Sigmoid colon (tissue), 7 donors: ENCODE results near the gene PROK1. TPM values are rescaled to one million over a fixed set of nuclear protein-coding genes. Genes with fewer than 3 reads are reported as not detected.
"Not testable (repeated sequence)": the region's sequence is repeated elsewhere in the genome, so short reads cannot be mapped to it uniquely, and the experiment has no call there.

ENCODE experiments used
- DNase-seq: peaks from one replicate; pipeline ENCODE4 v3.0.0-alpha.2; 2019
- H3K27ac ChIP-seq, 4 donors: fragments of 200-600 bp; sonication (generic); one replicate each; pipeline ENCODE4 v1.5.1; 2016 to 2019; ENCODE audit warnings: mild to moderate bottlenecking in 1 of 4
- H3K27me3 ChIP-seq, 3 donors: fragments of 200-600 bp; sonication (generic); one replicate each; pipeline ENCODE4 v1.5.1; 2019; ENCODE audit warnings: mild to moderate bottlenecking in 1 of 3
- H3K36me3 ChIP-seq, 4 donors: fragments of 200-600 bp; sonication (generic); one replicate each; pipeline ENCODE4 v1.5.1; 2016 to 2019
- H3K4me1 ChIP-seq, 4 donors: fragments of 200-600 bp; sonication (generic); one replicate each; pipeline ENCODE4 v1.5.1; 2017 to 2019
- H3K4me3 ChIP-seq, 4 donors: fragments of 200-600 bp; sonication (generic); one replicate each; pipeline ENCODE4 v1.5.1; 2017 to 2019; ENCODE audit warnings: mild to moderate bottlenecking in 2 of 4, moderate library complexity in 1 of 4
- H3K9me3 ChIP-seq, 4 donors: fragments of 200-600 bp in 3 of 4; sonication (generic) in 3 of 4; one replicate each; pipeline versions ENCODE4 v1.5.1 to v1.6.1; 2013 to 2019
- CTCF ChIP-seq, 4 experiments: fragments of 450-650 bp in 3 of 4; fragments of 200-600 bp in 1 of 4; IDR thresholded peaks; one replicate each; pipeline ENCODE4 v1.5.1; 2016 to 2019; ENCODE audit warnings: antibody characterized with exemption in 4 of 4, mild to moderate bottlenecking in 3 of 4, moderate library complexity in 2 of 4
- EP300 ChIP-seq, 4 donors: sonication (generic); formaldehyde crosslinking; IDR thresholded peaks; one replicate each; pipeline ENCODE4 v1.6.1; 2017; ENCODE audit warnings: antibody characterized with exemption in 4 of 4
- POLR2A ChIP-seq, 2 donors: fragments of 450-650 bp; IDR thresholded peaks; one replicate each; pipeline ENCODE4 v1.6.1; 2016; ENCODE audit warnings: antibody characterized with exemption in 2 of 2, mild to moderate bottlenecking in 2 of 2, moderate library complexity in 2 of 2
- POLR2AphosphoS5 ChIP-seq, 4 donors: sonication (generic); formaldehyde crosslinking; IDR thresholded peaks; one replicate each; pipeline ENCODE4 v1.6.1; 2017; ENCODE audit warnings: antibody characterized with exemption in 4 of 4
- WGBS, 2 donors: extraction: QIAGEN DNeasy Blood & Tissue Kit; methylation state at CpG; one replicate each; pipeline ENCODE4 v1.1.7; 2013; 5-methylcytosine and 5-hydroxymethylcytosine counted together
- intact Hi-C: fragments of 100-400 bp; cut with DNase I; formaldehyde crosslinking; loops from one replicate; pipeline ENCODE4 v1.15.1; 2023
- polyA plus RNA-seq, 3 donors: library from polyadenylated mRNA; stranded (reverse); fragments of 200-250 nt; gene quantifications; one replicate each; pipeline ENCODE4 v1.2.3, GENCODE V29; 2013
- total RNA-seq, 4 donors: library from RNA; depleted of rRNA; stranded (reverse); fragments of >200 nt; gene quantifications; one replicate each; pipeline ENCODE4 v1.1.0, GENCODE V29; 2016
- donor health status: healthy with polysubstance abuse.
- donor health status: Bipolar disorder and iron deficiency.
- donor health status: healthy.

The PROK1 gene
- total and polyA plus RNA-seq, 7 donors = 0.09 to 3.2 (median 0.46) TPM; not detected in 4

GRCh38 chr1:110408488-110408887 lies 42.5 kb upstream of the PROK1 start:
- WGBS, 2 donors = 81 to 89% methylated on average over 8 of the region's 8 CpGs
- Histone ChIP-seq H3K36me3 (peaks cover 5 to 25% (median 15%) of the 10 kb centered on the region in 4 donors), H3K4me3 (peak overlapping the region in 2 of 4 donors; percentile 79 to 99), H3K27ac (peak overlapping the region in 2 of 4 donors; percentile 91 to 98), H3K27me3 (no peaks in the 10 kb centered on the region), H3K4me1 (peaks cover 0 to 29% (median 17%) of the 10 kb centered on the region in 4 donors), H3K9me3 (no peaks in the 10 kb centered on the region)
- DNase-seq = no peak
- TF ChIP-seq POLR2A (IDR thresholded peaks at IDR 0.05) = no peak
- TF ChIP-seq EP300 (IDR thresholded peaks at IDR 0.05) = no peak
- TF ChIP-seq CTCF (IDR thresholded peaks at IDR 0.05) = no peak
- no peak for TF ChIP-seq POLR2AphosphoS5 (IDR thresholded peaks at IDR 0.05)
- intact Hi-C loops = loop anchor here (5.0 kb wide), 1 partner anchor 201 kb away; no protein-coding TSS in a partner anchor

GRCh38 chr1:110409316-110409715 lies 41.6 kb upstream of the PROK1 start:
- no peaks in the 10 kb centered on the region for H3K9me3 ChIP-seq
- DNase-seq = no peak
- whole genome bisulfite sequencing, 2 donors = 96 to 97% methylated on average over 6 of the region's 6 CpGs
- intact Hi-C loops = loop anchor here (5.0 kb wide), 1 partner anchor 202 kb away; no protein-coding TSS in a partner anchor
- H3K36me3 ChIP-seq = peaks cover 4 to 16% (median 9%) of the 10 kb centered on the region in 4 donors
- H3K27ac ChIP-seq = no peak overlapping the region
- TF ChIP-seq POLR2A (IDR thresholded peaks at IDR 0.05) = no peak
- TF ChIP-seq EP300 (IDR thresholded peaks at IDR 0.05) = no peak
- no peak for TF ChIP-seq CTCF (IDR thresholded peaks at IDR 0.05)
- no peak for TF ChIP-seq POLR2AphosphoS5 (IDR thresholded peaks at IDR 0.05)
- H3K4me3 ChIP-seq = no peak overlapping the region
- H3K27me3 ChIP-seq = no peaks in the 10 kb centered on the region
- peaks cover 0 to 29% (median 17%) of the 10 kb centered on the region in 4 donors for H3K4me1 ChIP-seq

GRCh38 chr1:110411173-110411735 lies 39.7 kb upstream of the PROK1 start:
- Histone ChIP-seq H3K9me3 (no peaks in the 10 kb centered on the region), H3K4me3 (no peak overlapping the region), H3K27me3 (no peaks in the 10 kb centered on the region), H3K36me3 (no peaks in the 10 kb centered on the region), H3K27ac (no peak overlapping the region), H3K4me1 (peaks cover 0 to 18% (median 12%) of the 10 kb centered on the region in 4 donors)
- intact Hi-C loops = no loop called here
- no peak for DNase-seq
- 84 to 86% methylated on average over 7 of the region's 7 CpGs for WGBS, 2 donors
- TF ChIP-seq CTCF (IDR thresholded peaks at IDR 0.05) (no peak), EP300 (IDR thresholded peaks at IDR 0.05) (no peak), POLR2A (IDR thresholded peaks at IDR 0.05) (no peak), POLR2AphosphoS5 (IDR thresholded peaks at IDR 0.05) (no peak)

- intact Hi-C loops = no loop called here
- TF ChIP-seq EP300 (IDR thresholded peaks at IDR 0.05) (no peak), CTCF (IDR thresholded peaks at IDR 0.05) (peak; percentile 23 to 66 (median 48))
- H3K4me1 ChIP-seq = peaks cover 0 to 11% (median 7%) of the 10 kb centered on the region in 4 donors
- H3K27ac ChIP-seq = no peak overlapping the region
- H3K9me3 ChIP-seq = no peaks in the 10 kb centered on the region
- no peak overlapping the region for H3K4me3 ChIP-seq
- H3K36me3 ChIP-seq = no peaks in the 10 kb centered on the region
- H3K27me3 ChIP-seq = no peaks in the 10 kb centered on the region
- 23 to 35% methylated on average over 4 of the region's 4 CpGs for WGBS, 2 donors
- DNase-seq = peak; percentile 69
Observed at GRCh38 chr1:110412576-110412975, 38.4 kb upstream of the PROK1 start.

- H3K36me3 ChIP-seq, H3K4me3 ChIP-seq, H3K27me3 ChIP-seq, H3K9me3 ChIP-seq, H3K4me1 ChIP-seq, DNase-seq, H3K27ac ChIP-seq: not testable (repeated sequence)
- intact Hi-C loops = loop anchor here (1.0 kb wide), 1 partner anchor 47 kb away; no protein-coding TSS in a partner anchor
- WGBS, 2 donors = 75 to 87% methylated on average over 1 of the region's 1 CpG
Observed at GRCh38 chr1:110413045-110413444, 37.9 kb upstream of the PROK1 start.
